GM19372 (cell line): Measurements from ENCODE around the gene REEP1.
A peak's percentile ranks its signal among the peaks of the same experiment; 100 is the strongest.
"Not testable (repeated sequence)": the region's sequence is repeated elsewhere in the genome, so short reads cannot be mapped to it uniquely, and the experiment has no call there.

Experiments used
- ATAC-seq: cut with Tn5 transposase; IDR thresholded peaks from one replicate; pipeline ENCODE4 v1.9.1; 2021; ENCODE audit warnings: mild to moderate bottlenecking, low read depth, moderate library complexity; ENCODE audit not compliant: unreplicated experiment

The REEP1 gene

GRCh38 chr2:86347401-86347800 lies 10.0 kb upstream of the REEP1 start:
- ATAC-seq = no peak

GRCh38 chr2:86345783-86346370 lies 8.5 kb upstream of the REEP1 start:
- ATAC-seq = not testable (repeated sequence)

- no peak for ATAC-seq
Observed at GRCh38 chr2:86344404-86344803, 7.0 kb upstream of the REEP1 start.

GRCh38 chr2:86342488-86342887 lies 5.1 kb upstream of the REEP1 start:
- ATAC-seq = no peak

GRCh38 chr2:86341470-86341869 lies 4.0 kb upstream of the REEP1 start:
- no peak for ATAC-seq

GRCh38 chr2:86338778-86339295 lies 1.4 kb upstream of the REEP1 start:
- ATAC-seq = no peak

- ATAC-seq = peak; percentile 23
Observed at GRCh38 chr2:86336675-86337243, 667 bp downstream of the REEP1 start.

GRCh38 chr2:86335865-86336674 lies 1.4 kb downstream of the REEP1 start:
- no peak for ATAC-seq

- no peak for ATAC-seq
Observed at GRCh38 chr2:86333378-86333777, 4.0 kb downstream of the REEP1 start.

GRCh38 chr2:86332654-86333053 lies 4.8 kb downstream of the REEP1 start:
- ATAC-seq = no peak

GRCh38 chr2:86331384-86331783 lies 6.0 kb downstream of the REEP1 start:
- no peak for ATAC-seq

GRCh38 chr2:86330001-86330400 lies 7.4 kb downstream of the REEP1 start:
- no peak for ATAC-seq

GRCh38 chr2:86323273-86324021 lies 14.0 kb downstream of the REEP1 start:
- no peak for ATAC-seq

- no peak for ATAC-seq
Observed at GRCh38 chr2:86319700-86320580, 17.5 kb downstream of the REEP1 start.

- no peak for ATAC-seq
Observed at GRCh38 chr2:86315084-86315483, 22.3 kb downstream of the REEP1 start.

- no peak for ATAC-seq
Observed at GRCh38 chr2:86314125-86314524, 23.3 kb downstream of the REEP1 start.

- no peak for ATAC-seq
Observed at GRCh38 chr2:86313341-86313740, 24.1 kb downstream of the REEP1 start.

- no peak for ATAC-seq
Observed at GRCh38 chr2:86311879-86312278, 25.5 kb downstream of the REEP1 start.

GRCh38 chr2:86309966-86310365 lies 27.5 kb downstream of the REEP1 start:
- ATAC-seq = no peak
